Measurements from ENCODE around the gene ARIH2.

Gene ARIH2

GRCh38 chr3:48918388-48919214 is at the start of gene ARIH2:
Gene ARIH2, plus strand, starts transcription at chr3:48918842. Its CDS starts 8,717 bp downstream, at chr3:48927559.
- peak; percentile 98 for DNase-seq
- H3K9me3 ChIP-seq (replicated peaks; ENCODE audit: insufficient read depth, low read length): no peaks in the 10 kb centered on the region
- H3K9ac ChIP-seq (ENCODE audit: low read length): peak within 1 kb of the TSS; percentile 95
- H3K27ac ChIP-seq (ENCODE audit: low read length): peak within 1 kb of the TSS; percentile 98
- H3K4me2 ChIP-seq (ENCODE audit: low read depth, low read length): peak within 1 kb of the TSS; percentile 67
- peak within 1 kb of the TSS; percentile 97 for H3K4me3 ChIP-seq (ENCODE audit: low read length)
- H3K9me2 ChIP-seq (replicated peaks; ENCODE audit: insufficient read depth, low read length): no peaks in the 10 kb centered on the region
- no peaks in the 10 kb centered on the region for H4K20me1 ChIP-seq (ENCODE audit: insufficient read depth, low read length)
- H3K79me2 ChIP-seq (ENCODE audit: low read length): peaks cover 51% of the 10 kb centered on the region
- H3K36me3 ChIP-seq (replicated peaks; ENCODE audit: insufficient read depth, low read length): no peaks in the 10 kb centered on the region; the same call in 1 of the 2 replicates
- H3K27me3 ChIP-seq (replicated peaks; ENCODE audit: insufficient read depth, low read length): no peaks in the 10 kb centered on the region
- TF ChIP-seq CTCF (IDR thresholded peaks at IDR 0.05; ENCODE audit: low read length) (peak; percentile 20), EZH2 (optimal IDR thresholded peaks at IDR 0.05; ENCODE audit: low read depth, low read length) (no peak), EZH2phosphoT487 (IDR thresholded peaks at IDR 0.05; ENCODE audit: low read length) (no peak)
- no peaks in the 10 kb centered on the region for H3K4me1 ChIP-seq (ENCODE audit: low read length)
- H3F3A ChIP-seq (ENCODE audit: insufficient read depth, low read length): peaks cover 33% of the 10 kb centered on the region
- peak within 1 kb of the TSS; percentile 47 for H2AFZ ChIP-seq (ENCODE audit: low read length)

GRCh38 chr3:48877671-48878070 is 41.0 kb upstream of the ARIH2 start:
- Histone ChIP-seq H3F3A (ENCODE audit: insufficient read depth, low read length) (no peaks in the 10 kb centered on the region), H3K27me3 (replicated peaks; ENCODE audit: insufficient read depth, low read length) (no peaks in the 10 kb centered on the region)
- DNase-seq: no peak

GRCh38 chr3:48879307-48879993 is 39.2 kb upstream of the ARIH2 start:
- Histone ChIP-seq H3K79me2 (ENCODE audit: low read length) (peaks cover 41% of the 10 kb centered on the region), H3K4me1 (ENCODE audit: low read length) (no peaks in the 10 kb centered on the region), H3K9ac (ENCODE audit: low read length) (no peak overlapping the region), H3K4me2 (ENCODE audit: low read depth, low read length) (no peak overlapping the region), H3K9me2 (replicated peaks; ENCODE audit: insufficient read depth, low read length) (no peaks in the 10 kb centered on the region), H3K27ac (ENCODE audit: low read length) (no peak overlapping the region), H2AFZ (ENCODE audit: low read length) (no peak overlapping the region), H3K4me3 (ENCODE audit: low read length) (no peak overlapping the region), H3K9me3 (replicated peaks; ENCODE audit: insufficient read depth, low read length) (no peaks in the 10 kb centered on the region), H3F3A (ENCODE audit: insufficient read depth, low read length) (no peaks in the 10 kb centered on the region), H4K20me1 (ENCODE audit: insufficient read depth, low read length) (no peaks in the 10 kb centered on the region), H3K36me3 (replicated peaks; ENCODE audit: insufficient read depth, low read length) (no peaks in the 10 kb centered on the region; the same call in 1 of the 2 replicates), H3K27me3 (replicated peaks; ENCODE audit: insufficient read depth, low read length) (no peaks in the 10 kb centered on the region)
- no peak for DNase-seq
- no peak for TF ChIP-seq CTCF (IDR thresholded peaks at IDR 0.05; ENCODE audit: low read length)
- no peak for TF ChIP-seq EZH2phosphoT487 (IDR thresholded peaks at IDR 0.05; ENCODE audit: low read length)
- TF ChIP-seq EZH2 (optimal IDR thresholded peaks at IDR 0.05; ENCODE audit: low read depth, low read length): no peak

More at GRCh38 chr3:48877671-48878070, 41.0 kb upstream of the ARIH2 start:
- TF ChIP-seq EZH2 (optimal IDR thresholded peaks at IDR 0.05; ENCODE audit: low read depth, low read length) (no peak), CTCF (IDR thresholded peaks at IDR 0.05; ENCODE audit: low read length) (no peak), EZH2phosphoT487 (IDR thresholded peaks at IDR 0.05; ENCODE audit: low read length) (no peak)
- no peak overlapping the region for H3K9ac ChIP-seq (ENCODE audit: low read length)
- no peaks in the 10 kb centered on the region for H3K9me3 ChIP-seq (replicated peaks; ENCODE audit: insufficient read depth, low read length)
- no peak overlapping the region for H2AFZ ChIP-seq (ENCODE audit: low read length)
- H3K9me2 ChIP-seq (replicated peaks; ENCODE audit: insufficient read depth, low read length): no peaks in the 10 kb centered on the region
- no peaks in the 10 kb centered on the region; the same call in 1 of the 2 replicates for H3K36me3 ChIP-seq (replicated peaks; ENCODE audit: insufficient read depth, low read length)
- no peak overlapping the region for H3K4me3 ChIP-seq (ENCODE audit: low read length)
- peaks cover 35% of the 10 kb centered on the region for H3K79me2 ChIP-seq (ENCODE audit: low read length)
- no peak overlapping the region for H3K4me2 ChIP-seq (ENCODE audit: low read depth, low read length)
- H4K20me1 ChIP-seq (ENCODE audit: insufficient read depth, low read length): no peaks in the 10 kb centered on the region
- H3K4me1 ChIP-seq (ENCODE audit: low read length): no peaks in the 10 kb centered on the region
- H3K27ac ChIP-seq (ENCODE audit: low read length): no peak overlapping the region
